DOHH2 (cell line): Measurements from ENCODE around the gene DCANP1.

Experiments used
- CTCF ChIP-seq: fragments of 200-600 bp; sonication (generic); IDR thresholded peaks from one replicate; pipeline ENCODE4 v1.5.1; 2014; ENCODE audit warnings: antibody characterized with exemption, mild to moderate bottlenecking, low read depth, low read length; ENCODE audit not compliant: poor library complexity, severe bottlenecking
- EZH2phosphoT487 ChIP-seq: fragments of 200-600 bp; sonication (generic); IDR thresholded peaks from 2 replicates; pipeline ENCODE4 v1.6.1; 2017; ENCODE audit warnings: borderline replicate concordance, mild to moderate bottlenecking, antibody characterized with exemption, low read length, moderate library complexity, mixed read lengths

DNA sequence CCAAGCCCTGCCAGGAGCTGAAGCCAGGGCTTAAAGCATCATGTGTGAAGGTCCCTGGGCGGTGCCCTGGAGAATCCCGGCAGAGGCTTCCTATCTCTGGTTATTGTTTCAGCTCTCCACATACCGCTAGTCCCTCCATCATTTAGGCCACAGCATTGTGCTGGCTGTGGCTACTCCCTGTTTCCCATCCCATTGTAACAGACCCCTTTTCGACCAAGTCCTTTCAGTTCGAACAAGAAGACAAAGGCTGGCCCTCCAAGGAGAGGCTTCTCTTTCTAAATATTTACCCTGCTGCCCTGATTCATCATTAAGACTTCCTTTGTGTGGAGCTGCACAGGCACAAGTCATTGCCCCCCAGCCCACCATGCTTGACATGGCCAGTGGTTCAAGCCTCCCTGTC lies 47.0 kb upstream of the DCANP1 start:
- TF ChIP-seq CTCF (no peak), EZH2phosphoT487 (no peak)
